NCI-H2107 treated with DMSO at 0.1 percent for 48 hours (cell line): ENCODE measurements around the gene FAM120B.
"Not testable (repeated sequence)": the region's sequence is repeated elsewhere in the genome, so short reads cannot be mapped to it uniquely, and the experiment has no call there.

ENCODE experiments used
- DNase-seq: peaks from one replicate; lab custom pipeline; 2025; ENCODE audit not compliant: unreplicated experiment; lab: John Stamatoyannopoulos, UW

Gene FAM120B

GRCh38 chr6:170306324-170307079, at the start of gene FAM120B:
Gene FAM120B (plus strand): TSS chr6:170306758. CDS start chr6:170317391, 10,633 bp downstream.
- peak; percentile 72 for DNase-seq

- DNase-seq = no peak
Observed at GRCh38 chr6:170257376-170257775, 49.2 kb upstream of the FAM120B start.

DNA sequence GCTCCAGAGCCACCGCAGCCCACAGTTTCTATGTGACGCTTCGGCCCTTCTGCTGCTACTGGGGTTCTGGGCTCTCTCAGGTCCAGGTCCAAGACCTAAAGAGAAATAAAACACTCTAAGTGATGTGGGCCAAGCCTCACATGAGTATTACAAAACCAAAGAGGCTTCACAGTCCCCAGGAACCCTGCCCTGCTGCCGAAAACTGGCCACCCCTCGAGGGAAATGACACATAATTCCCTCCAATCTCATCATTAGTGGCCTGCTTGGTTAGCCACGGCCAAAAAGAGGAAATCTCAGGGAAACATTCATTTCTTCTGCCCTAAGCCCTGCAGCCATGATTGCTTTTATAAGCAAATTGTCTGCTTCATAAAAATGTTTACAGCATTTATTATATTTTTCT, 48.2 kb upstream of the FAM120B start:
- no peak for DNase-seq

DNA sequence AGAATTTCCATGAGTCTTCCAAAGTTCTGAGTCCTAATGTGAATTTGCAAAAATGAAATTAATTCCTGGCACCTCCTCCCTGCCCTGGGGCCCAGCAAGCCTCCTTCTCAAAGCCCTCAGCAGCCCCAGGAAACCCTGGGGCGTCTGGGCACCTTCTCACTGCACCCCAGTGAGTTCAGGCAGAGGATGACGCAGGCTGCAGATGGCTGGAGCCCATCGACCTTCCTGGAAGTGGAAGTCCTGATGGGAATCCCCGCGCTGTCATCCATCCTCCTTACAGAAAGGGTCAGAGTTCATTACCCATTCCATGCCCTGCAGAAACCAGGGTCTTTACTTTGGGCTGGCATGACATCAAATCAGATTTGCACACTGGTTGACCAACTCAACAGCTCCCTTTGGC, 47.3 kb upstream of the FAM120B start:
- no peak for DNase-seq

DNA sequence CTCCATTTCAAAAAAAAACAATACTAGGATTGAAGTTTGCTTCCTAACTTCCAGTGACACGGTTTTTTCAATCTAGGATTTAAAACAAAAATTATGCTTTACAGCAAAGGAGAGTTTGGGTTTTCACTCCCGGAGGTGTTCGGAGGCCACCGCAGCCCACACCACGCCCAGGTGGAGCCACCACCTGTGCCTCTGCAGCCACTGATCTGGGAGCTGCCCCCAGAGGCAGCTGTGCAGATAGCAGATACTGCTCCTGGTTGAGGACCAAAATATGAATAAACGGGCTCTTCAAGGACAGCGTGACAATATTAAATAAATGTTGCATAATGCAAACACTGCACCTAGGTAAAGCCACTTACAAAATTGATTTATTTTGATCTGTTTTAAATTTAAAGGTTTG, 45.9 kb upstream of the FAM120B start:
- DNase-seq = no peak

- no peak for DNase-seq
Observed at GRCh38 chr6:170261643-170262488, 44.7 kb upstream of the FAM120B start.

- no peak for DNase-seq
Observed at GRCh38 chr6:170262489-170263088, 44.0 kb upstream of the FAM120B start.

GRCh38 chr6:170263410-170263809, 43.1 kb upstream of the FAM120B start:
- no peak for DNase-seq

GRCh38 chr6:170264086-170264485, 42.5 kb upstream of the FAM120B start:
- DNase-seq = no peak

GRCh38 chr6:170264644-170265043, 41.9 kb upstream of the FAM120B start:
- not testable (repeated sequence) for DNase-seq

DNA sequence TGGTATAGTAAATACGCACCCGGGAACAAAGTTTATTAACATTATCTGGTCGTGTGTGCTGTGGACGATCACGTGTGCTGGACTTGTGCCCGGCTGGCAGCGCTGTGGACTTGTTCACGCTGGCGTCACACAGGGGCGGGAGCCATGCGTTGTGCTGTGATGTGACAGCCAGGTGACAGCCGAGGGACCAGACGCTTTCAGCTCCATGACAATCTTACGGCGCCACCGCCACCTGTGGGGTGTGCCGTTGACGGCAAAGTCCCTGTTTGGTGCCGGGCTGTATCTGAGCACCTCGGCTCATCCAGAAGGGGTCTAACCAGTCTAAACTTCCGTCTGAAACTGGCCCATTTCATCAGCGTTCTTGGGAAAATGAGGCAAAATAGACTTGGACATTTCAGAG, 40.9 kb upstream of the FAM120B start:
- peak; percentile 32 for DNase-seq

DNA sequence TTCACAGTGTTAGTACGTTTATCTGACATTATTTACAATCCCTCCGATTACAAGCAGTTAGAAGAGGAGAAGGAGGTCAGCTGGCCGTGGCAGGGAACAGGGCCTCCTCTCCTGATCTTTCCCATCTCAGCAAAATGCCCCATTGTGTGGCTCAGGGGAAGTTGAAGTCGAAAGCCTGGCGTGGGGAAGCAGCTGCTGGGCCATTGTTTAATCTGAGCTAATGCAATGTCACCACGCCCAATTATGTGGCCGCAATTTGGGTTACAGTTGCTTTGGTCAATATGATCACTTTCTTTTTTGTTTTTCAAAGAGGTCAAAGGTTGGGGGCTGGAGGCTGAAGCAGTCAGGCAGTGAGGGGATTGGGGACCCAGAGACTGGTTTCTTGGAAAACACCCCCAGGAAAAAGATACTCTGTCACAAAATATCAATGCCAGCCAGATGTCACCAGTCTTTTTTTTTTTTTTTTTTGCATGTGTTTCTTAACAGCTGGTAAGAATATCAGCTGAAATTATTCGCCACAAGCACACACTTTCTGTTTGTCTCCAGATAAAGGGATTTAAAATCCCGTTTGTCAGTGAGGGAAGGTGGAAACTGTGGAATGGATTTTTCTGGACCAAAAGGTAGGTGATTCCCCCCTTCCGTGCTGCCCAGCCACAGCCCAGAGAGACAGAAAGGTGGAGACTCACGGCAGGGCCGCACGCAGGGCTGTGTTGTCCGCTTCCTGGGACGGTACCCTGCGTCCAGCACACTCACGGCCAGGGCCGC, 40.3 kb upstream of the FAM120B start:
- DNase-seq = no peak

DNA sequence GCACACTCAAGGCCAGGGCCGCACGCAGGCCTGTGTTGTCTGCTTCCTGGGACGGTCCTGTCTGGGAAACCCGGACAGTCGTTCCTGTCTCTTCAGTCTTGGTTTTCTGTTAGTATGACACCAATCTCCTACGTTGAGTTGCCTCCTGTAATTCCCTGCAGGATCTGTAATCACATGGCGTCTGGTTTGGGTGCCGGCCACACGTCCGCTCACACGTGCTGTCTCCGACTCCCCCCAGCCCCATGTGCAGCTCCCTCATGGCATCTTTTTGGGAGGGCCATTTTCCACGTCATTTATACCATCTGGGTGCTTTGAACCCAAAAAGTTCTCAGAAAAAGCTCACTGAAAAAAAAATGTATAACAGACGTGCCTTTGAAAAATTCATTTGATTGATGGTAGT, 38.9 kb upstream of the FAM120B start:
- no peak for DNase-seq

DNA sequence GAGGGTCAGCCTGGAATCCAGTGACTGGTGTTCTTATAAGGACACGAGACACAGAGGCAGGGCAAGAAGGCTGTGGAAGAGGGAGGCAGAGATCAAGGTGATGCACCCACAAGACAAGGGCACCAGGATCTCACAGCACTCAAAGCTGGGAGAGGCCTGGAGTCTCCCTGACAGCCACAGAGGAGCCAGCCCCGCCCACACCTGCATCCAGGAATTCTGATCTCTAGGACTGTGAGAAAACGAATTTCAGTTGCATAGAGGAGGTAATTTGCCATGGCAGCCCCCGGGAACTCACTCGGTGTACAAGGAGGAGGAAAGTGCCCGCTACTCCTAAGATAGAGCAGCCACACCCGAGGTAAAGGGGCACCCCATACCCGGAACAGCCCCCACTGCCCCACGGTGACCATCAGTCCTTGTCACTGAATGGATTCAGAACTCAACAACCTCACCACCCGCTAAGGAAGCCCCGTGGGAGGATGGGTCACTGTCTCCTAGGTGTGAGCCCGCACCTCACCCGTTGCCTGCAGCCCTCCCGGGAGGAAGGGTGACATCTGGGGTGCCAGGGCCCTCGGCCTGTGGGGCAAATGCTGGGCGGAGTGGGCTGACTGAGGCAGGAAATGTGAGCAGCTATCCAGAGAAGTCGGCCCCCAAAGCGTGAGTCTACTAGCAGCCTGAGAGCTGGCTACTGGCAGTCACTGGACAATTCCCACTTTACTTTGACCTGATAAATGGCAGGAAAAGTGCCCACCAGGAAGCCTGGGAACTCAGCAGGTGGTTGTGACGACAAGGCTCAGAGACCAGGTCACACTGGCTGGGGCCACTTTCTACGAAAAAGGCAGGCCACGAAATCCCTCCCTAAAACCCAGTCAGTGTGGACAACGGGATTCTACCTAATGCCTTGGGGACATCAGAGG, 38.1 kb upstream of the FAM120B start:
- DNase-seq = no peak

DNA sequence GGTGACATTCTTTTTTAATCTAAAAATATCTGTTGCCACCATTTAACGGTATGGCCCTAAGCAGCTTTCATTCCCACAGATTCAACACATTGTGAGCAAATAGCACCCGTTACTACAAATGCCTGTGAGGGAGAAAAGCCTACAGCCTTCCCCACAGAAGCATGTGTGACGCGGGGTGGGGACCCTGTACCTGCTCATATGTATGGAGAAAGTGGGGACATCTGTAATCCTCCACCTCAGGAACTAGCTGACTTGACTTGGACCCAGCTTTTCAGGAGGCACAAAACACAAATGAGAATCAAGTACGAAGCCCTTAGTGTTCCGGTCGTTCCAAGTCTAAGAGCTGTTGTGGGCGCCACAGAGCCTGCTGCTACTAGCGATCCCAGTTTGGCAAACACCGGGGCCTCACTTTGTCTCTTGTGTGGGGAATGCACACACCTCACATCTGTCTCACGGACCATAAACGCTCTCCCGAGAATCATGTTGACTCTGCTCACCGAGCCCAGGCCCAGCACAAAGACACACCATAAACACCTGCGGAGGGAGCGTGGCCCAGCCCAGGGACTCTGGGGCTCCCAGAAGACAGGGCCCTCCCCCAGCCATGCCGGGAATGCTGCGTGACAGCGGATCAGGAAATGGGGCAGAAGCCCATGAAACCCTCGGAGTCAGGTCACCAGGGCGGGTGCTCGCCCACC, 37.3 kb upstream of the FAM120B start:
- DNase-seq = peak; percentile 83

- DNase-seq = no peak
Observed at GRCh38 chr6:170269846-170270541, 36.6 kb upstream of the FAM120B start.

- DNase-seq = no peak
Observed at GRCh38 chr6:170270984-170271593, 35.5 kb upstream of the FAM120B start.

GRCh38 chr6:170271771-170272314, 34.7 kb upstream of the FAM120B start:
- no peak for DNase-seq
